OCI-M1 (cell line): ENCODE measurements around the gene MINDY2.

Experiments used
- DNase-seq: peaks from one replicate; lab custom pipeline; 2025; lab: John Stamatoyannopoulos, UW

MINDY2 gene

GRCh38 chr15:58886921-58887320 lies 115.8 kb downstream of the MINDY2 start:
- no peak for DNase-seq

- DNase-seq: no peak
These were observed 118.3 kb downstream of the MINDY2 start for GRCh38 chr15:58889363-58889762.

- no peak for DNase-seq
These were observed 127.1 kb downstream of the MINDY2 start for GRCh38 chr15:58898150-58898680.

- DNase-seq: no peak
These were observed 129.5 kb downstream of the MINDY2 start for GRCh38 chr15:58900631-58901030.

- no peak for DNase-seq
These were observed 137.6 kb downstream of the MINDY2 start for GRCh38 chr15:58908550-58909309.

- no peak for DNase-seq
These were observed 138.5 kb downstream of the MINDY2 start for GRCh38 chr15:58909616-58910015.

- DNase-seq: no peak
These were observed 139.4 kb downstream of the MINDY2 start for GRCh38 chr15:58910456-58910855.
